T-cell (primary cell): ENCODE results near the gene PET100. TPM values are rescaled to one million over a fixed set of nuclear protein-coding genes. Genes with fewer than 3 reads are reported as not detected.

Experiments used
- ATAC-seq, 4 experiments: fragments of 200-7000 bp in 3 of 4; fragments of 150-1000 bp in 1 of 4; cut with Tn5 transposase; replicated peaks in 1 of 4; 1 replicate in 3 of 4; 2 replicates in 1 of 4; pipeline ENCODE4 v1.10.0; 2021; ENCODE audit warnings: moderate library complexity in 3 of 4, mild to moderate bottlenecking in 2 of 4, moderate number of reproducible peaks in 1 of 4
- CTCF ChIA-PET, 2 donors: fragments of 300-600 bp; sonication (Branson Sonifier 250); formaldehyde crosslinking; loops; one replicate each; lab custom pipeline; 2022; ENCODE audit warnings: antibody characterized with exemption in 2 of 2; lab: Charles Lee
- POLR2A ChIA-PET, 2 donors: fragments of 300-600 bp; sonication (Branson Sonifier 250); formaldehyde crosslinking; loops; one replicate each; lab custom pipeline; 2022; ENCODE audit warnings: antibody characterized with exemption in 2 of 2; lab: Charles Lee
- DNase-seq, 35 experiments: peaks; one replicate each; pipeline versions ENCODE4 v3.0.0 to v3.0.0-alpha.2; 2013 to 2023
- H3K27ac ChIP-seq: one replicate; pipeline ENCODE4 v1.5.1; 2013; ENCODE audit warnings: low read length
- H3K27me3 ChIP-seq, 2 experiments: replicated peaks in 1 of 2; 1 replicate in 1 of 2; 2 replicates in 1 of 2; pipeline versions ENCODE4 v1.6.1 to v1.7.0; 2013; ENCODE audit warnings: low read length in 1 of 2, mixed read lengths in 1 of 2; ENCODE audit not compliant: control insufficient read depth in 2 of 2, insufficient read depth in 2 of 2; ENCODE audit errors: extremely low read depth in 1 of 2
- H3K36me3 ChIP-seq, 2 donors: 1 replicate in 1 of 2; 2 replicates in 1 of 2; pipeline versions ENCODE4 v1.6.1 to v1.7.0; 2013; ENCODE audit warnings: low read length in 1 of 2; ENCODE audit not compliant: control insufficient read depth in 2 of 2, insufficient read depth in 1 of 2; ENCODE audit errors: extremely low read depth in 1 of 2
- H3K4me1 ChIP-seq, 2 experiments: 1 replicate in 1 of 2; 2 replicates in 1 of 2; pipeline versions ENCODE4 v1.6.1 to v1.7.0; 2013; ENCODE audit warnings: low read length in 2 of 2, mixed read lengths in 1 of 2; ENCODE audit not compliant: insufficient read depth in 2 of 2, control insufficient read depth in 1 of 2; ENCODE audit errors: extremely low read depth in 1 of 2
- H3K4me3 ChIP-seq, 2 donors: 1 replicate in 1 of 2; 2 replicates in 1 of 2; pipeline versions ENCODE4 v1.5.1 to v1.7.0; 2013; ENCODE audit warnings: mild to moderate bottlenecking in 2 of 2, low read length in 1 of 2, moderate library complexity in 1 of 2; ENCODE audit not compliant: control insufficient read depth in 1 of 2; ENCODE audit errors: extremely low read depth in 1 of 2
- H3K9me3 ChIP-seq: 2 replicates; pipeline ENCODE4 v1.7.0; 2013
- H3K27ac Mint-ChIP-seq, 2 donors: one replicate each; pipeline ENCODE4 v1.8.0; 2020 to 2021; ENCODE audit warnings: mild to moderate bottlenecking in 2 of 2, mixed read lengths in 2 of 2
- H3K27me3 Mint-ChIP-seq, 2 donors: one replicate each; pipeline ENCODE4 v1.8.0; 2021 to 2022; ENCODE audit warnings: mixed read lengths in 2 of 2
- H3K36me3 Mint-ChIP-seq: one replicate; pipeline ENCODE4 v1.8.0; 2021; ENCODE audit warnings: mixed read lengths
- H3K4me1 Mint-ChIP-seq, 3 donors: one replicate each; pipeline ENCODE4 v1.8.0; 2020 to 2022; ENCODE audit warnings: mixed read lengths in 3 of 3, mild to moderate bottlenecking in 1 of 3
- H3K4me3 Mint-ChIP-seq, 3 donors: one replicate each; pipeline ENCODE4 v1.8.0; 2020 to 2022; ENCODE audit warnings: mild to moderate bottlenecking in 3 of 3, mixed read lengths in 3 of 3, moderate library complexity in 3 of 3
- H3K9me3 Mint-ChIP-seq, 3 donors: one replicate each; pipeline ENCODE4 v1.8.0; 2020 to 2022; ENCODE audit warnings: mixed read lengths in 3 of 3
- WGBS: methylation state at CpG from one replicate; pipeline ENCODE4 v1.1.5; 2013; ENCODE audit warnings: missing lambda C conversion rate; ENCODE audit not compliant: insufficient coverage; 5-methylcytosine and 5-hydroxymethylcytosine counted together
- total RNA-seq, 35 experiments: library from RNA in 6 of 35; stranded (reverse) in 6 of 35; fragments of 120-200 nt in 1 of 35; gene quantifications; one replicate each; pipeline versions ENCODE4 v1.2.1 to v1.2.4 and lab custom pipeline; 2013 to 2026

PET100 gene
- total RNA-seq, 5 donors from 2014 or later (not counting 1 experiment from before 2014, with no cell fraction given): 105 to 139 (median 110) TPM

DNA sequence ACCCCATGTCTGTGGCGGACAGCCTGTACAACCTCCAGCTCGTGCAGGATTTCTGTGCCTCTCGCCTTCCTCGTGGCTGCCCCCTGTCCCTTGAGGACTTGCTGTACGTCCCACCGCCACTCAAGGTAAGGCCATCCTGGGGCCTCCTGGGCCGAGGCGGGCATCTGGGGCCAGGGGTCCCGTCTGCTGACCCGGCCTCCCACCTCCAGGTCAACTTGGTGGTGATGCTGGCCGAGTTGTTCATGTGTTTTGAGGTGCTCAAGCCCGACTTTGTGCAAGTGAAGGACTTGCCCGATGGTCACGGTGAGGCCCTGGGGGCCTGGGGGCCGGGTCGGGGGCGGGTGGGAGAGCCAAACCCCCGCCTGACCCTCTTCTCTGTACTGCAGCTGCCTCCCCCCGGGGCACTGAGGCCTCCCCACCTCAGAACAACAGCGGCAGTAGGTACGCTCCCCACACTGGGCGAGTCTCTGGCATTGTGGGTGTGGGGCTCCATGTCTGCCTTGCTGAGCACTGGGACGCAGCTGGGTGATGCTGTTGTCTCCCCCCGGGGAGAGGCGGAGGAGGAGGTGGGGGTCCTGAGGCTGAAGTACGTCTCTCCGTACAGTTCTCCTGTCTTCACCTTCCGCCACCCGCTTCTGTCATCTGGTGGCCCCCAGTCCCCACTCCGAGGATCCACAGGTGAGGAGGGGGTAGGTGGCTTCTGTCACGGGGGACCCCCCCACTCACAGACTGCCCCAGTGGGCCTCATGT, 18.9 kb upstream of the PET100 start:
- Mint-ChIP-seq H3K4me3 (no peak overlapping the region), H3K27ac (no peak overlapping the region), H3K36me3 (no peaks in the 10 kb centered on the region), H3K9me3 (no peaks in the 10 kb centered on the region), H3K4me1 (peaks cover 0 to 7% (median 0%) of the 10 kb centered on the region in 3 donors), H3K27me3 (peaks cover under 1 to 3% of the 10 kb centered on the region in 2 donors)
- H3K9me3 ChIP-seq: no peaks in the 10 kb centered on the region
- ATAC-seq (no peak), DNase-seq (no peak)
- H3K27ac ChIP-seq: no peak overlapping the region
- WGBS: 73% methylated on average over 22 of the region's 31 CpGs
- ChIA-PET CTCF (no interaction called here), POLR2A (no interaction called here)
- peaks cover 0 to 20% of the 10 kb centered on the region in 2 experiments for H3K27me3 ChIP-seq
- H3K4me1 ChIP-seq: peaks cover 2 to 5% of the 10 kb centered on the region in 2 experiments
- no peak overlapping the region for H3K4me3 ChIP-seq
- no peaks in the 10 kb centered on the region for H3K36me3 ChIP-seq

GRCh38 chr19:7611541-7612279, 17.9 kb upstream of the PET100 start:
- ChIA-PET CTCF (no interaction called here), POLR2A (interaction anchor here in 1 of 2 donors (0.6 kb wide), 1 partner anchor 49 kb away, joined by 3 read pairs; no protein-coding TSS in a partner anchor)
- WGBS: 86% methylated on average over 34 of the region's 41 CpGs
- Histone ChIP-seq H3K9me3 (no peaks in the 10 kb centered on the region), H3K27ac (no peak overlapping the region), H3K36me3 (no peaks in the 10 kb centered on the region), H3K4me3 (no peak overlapping the region), H3K27me3 (peaks cover 0 to 14% of the 10 kb centered on the region in 2 experiments), H3K4me1 (peaks cover 2 to 5% of the 10 kb centered on the region in 2 experiments)
- no peaks in the 10 kb centered on the region for H3K9me3 Mint-ChIP-seq
- H3K36me3 Mint-ChIP-seq: no peaks in the 10 kb centered on the region
- peaks cover 0 to 3% (median 0%) of the 10 kb centered on the region in 3 donors for H3K4me1 Mint-ChIP-seq
- H3K4me3 Mint-ChIP-seq: no peak overlapping the region
- H3K27me3 Mint-ChIP-seq: peaks cover 0 to 2% of the 10 kb centered on the region in 2 donors
- no peak overlapping the region for H3K27ac Mint-ChIP-seq
- ATAC-seq (no peak), DNase-seq (no peak)

- ChIA-PET POLR2A (interaction anchor here in 1 of 2 donors (0.6 kb wide), 1 partner anchor 49 kb away, joined by 3 read pairs; no protein-coding TSS in a partner anchor), CTCF (no interaction called here)
- Histone ChIP-seq H3K36me3 (no peaks in the 10 kb centered on the region), H3K27ac (no peak overlapping the region), H3K4me3 (no peak overlapping the region), H3K9me3 (no peaks in the 10 kb centered on the region), H3K4me1 (no peaks in the 10 kb centered on the region), H3K27me3 (peaks cover 0 to 6% of the 10 kb centered on the region in 2 experiments)
- Mint-ChIP-seq H3K9me3 (no peaks in the 10 kb centered on the region), H3K27ac (no peak overlapping the region), H3K36me3 (peaks cover 6% of the 10 kb centered on the region), H3K4me1 (no peaks in the 10 kb centered on the region), H3K4me3 (no peak overlapping the region), H3K27me3 (no peaks in the 10 kb centered on the region)
- WGBS: 92% methylated on average over 60 of the region's 81 CpGs
- ATAC-seq (no peak), DNase-seq (no peak)
Observed at GRCh38 chr19:7612282-7613274, 17.0 kb upstream of the PET100 start.

- no peak overlapping the region for H3K4me3 Mint-ChIP-seq
- Histone ChIP-seq H3K36me3 (peaks cover 5 to 14% of the 10 kb centered on the region in 2 donors), H3K4me1 (no peaks in the 10 kb centered on the region), H3K27me3 (no peaks in the 10 kb centered on the region), H3K9me3 (no peaks in the 10 kb centered on the region), H3K4me3 (no peak overlapping the region), H3K27ac (no peak overlapping the region)
- no peak for ATAC-seq
- H3K36me3 Mint-ChIP-seq: peaks cover 21% of the 10 kb centered on the region
- no peaks in the 10 kb centered on the region for H3K27me3 Mint-ChIP-seq
- ChIA-PET CTCF (interaction anchor here in 1 of 2 donors (0.7 kb wide), 1 partner anchor 19 kb away, joined by 6 read pairs; no protein-coding TSS in a partner anchor), POLR2A (no interaction called here)
- no peak for DNase-seq
- WGBS: 93% methylated on average over 49 of the region's 59 CpGs
- peaks cover 0 to 5% (median 0%) of the 10 kb centered on the region in 3 donors for H3K9me3 Mint-ChIP-seq
- no peak overlapping the region for H3K27ac Mint-ChIP-seq
- peaks cover 0 to 8% (median 0%) of the 10 kb centered on the region in 3 donors for H3K4me1 Mint-ChIP-seq
Observed at GRCh38 chr19:7614859-7615741, 14.5 kb upstream of the PET100 start.

DNA sequence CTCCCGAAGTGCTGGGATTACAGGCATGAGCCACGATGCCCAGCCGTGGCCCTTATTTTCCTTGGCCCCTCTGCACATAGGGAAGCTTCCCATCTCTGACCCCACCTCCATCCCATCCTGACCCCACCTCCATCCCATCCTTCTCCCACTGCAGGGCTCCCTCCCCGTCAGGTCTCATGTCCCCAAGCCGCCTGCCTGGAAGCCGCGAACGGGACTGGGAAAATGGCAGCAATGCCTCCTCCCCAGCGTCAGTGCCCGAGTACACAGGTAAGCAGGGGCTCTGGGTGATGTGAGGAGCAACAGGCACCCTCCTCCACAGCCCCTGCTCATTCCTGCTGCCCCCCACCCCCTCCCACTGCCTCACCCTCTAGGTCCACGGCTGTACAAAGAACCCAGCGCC, 12.4 kb upstream of the PET100 start:
- H3K27ac ChIP-seq: no peak overlapping the region
- H3K4me1 ChIP-seq: no peaks in the 10 kb centered on the region
- peaks cover 33% of the 10 kb centered on the region for H3K36me3 Mint-ChIP-seq
- 98% methylated on average over 8 of the region's 12 CpGs for WGBS
- no peaks in the 10 kb centered on the region for H3K27me3 ChIP-seq
- ChIA-PET POLR2A (no interaction called here), CTCF (interaction anchor here (0.5 to 0.6 kb wide), 2 partner anchors 12 to 36 kb away, joined by 3 to 4 read pairs; partner anchors contain the start of genes PET100 (in 1 of the 2) and XAB2 (in 1 of the 2))
- H3K4me3 Mint-ChIP-seq: no peak overlapping the region
- H3K9me3 ChIP-seq: no peaks in the 10 kb centered on the region
- H3K27ac Mint-ChIP-seq: no peak overlapping the region
- DNase-seq (no peak), ATAC-seq (no peak)
- H3K4me1 Mint-ChIP-seq: peaks cover 0 to 8% (median 0%) of the 10 kb centered on the region in 3 donors
- peaks cover 0 to 5% (median 0%) of the 10 kb centered on the region in 3 donors for H3K9me3 Mint-ChIP-seq
- H3K36me3 ChIP-seq: peaks cover 8 to 33% of the 10 kb centered on the region in 2 donors
- H3K27me3 Mint-ChIP-seq: no peaks in the 10 kb centered on the region
- no peak overlapping the region for H3K4me3 ChIP-seq
